Thoracic aorta (tissue), 2 donors: ENCODE results near the gene ZNF516. TPM values are rescaled to one million over a fixed set of nuclear protein-coding genes. Genes with fewer than 3 reads are reported as not detected.

Experiments
- ATAC-seq: fragments of 150-250 bp; one replicate; pipeline ENCODE4 v1.8.0; 2017; ENCODE audit warnings: low read depth; ENCODE audit not compliant: insufficient number of reproducible peaks, low FRiP score
- DNase-seq: peaks from one replicate; pipeline ENCODE4 v3.0.0-alpha.2; 2020; ENCODE audit warnings: low spot score
- H3K27ac ChIP-seq, 2 donors: fragments of 200-600 bp; sonication (generic); 1 replicate in 1 of 2; 2 replicates in 1 of 2; pipeline ENCODE4 v1.5.1; 2016; ENCODE audit warnings: mild to moderate bottlenecking in 2 of 2, moderate library complexity in 2 of 2
- H3K27me3 ChIP-seq: fragments of 200-600 bp; sonication (generic); replicated peaks from 2 replicates; pipeline ENCODE4 v1.6.0; 2016; ENCODE audit warnings: mild to moderate bottlenecking; ENCODE audit not compliant: insufficient read depth
- H3K36me3 ChIP-seq: fragments of 200-600 bp; sonication (generic); one replicate; pipeline ENCODE4 v1.5.1; 2016
- H3K4me1 ChIP-seq, 2 donors: fragments of 200-600 bp; sonication (generic); 1 replicate in 1 of 2; 2 replicates in 1 of 2; pipeline versions ENCODE4 v1.5.1 to v1.6.0; 2016; ENCODE audit warnings: low read depth in 2 of 2, mild to moderate bottlenecking in 1 of 2; ENCODE audit not compliant: control insufficient read depth in 1 of 2
- H3K4me3 ChIP-seq: fragments of 200-600 bp; sonication (generic); 2 replicates; pipeline ENCODE4 v1.5.1; 2016; ENCODE audit warnings: mild to moderate bottlenecking
- H3K9me3 ChIP-seq: fragments of 200-600 bp; sonication (generic); 2 replicates; pipeline ENCODE4 v1.5.1; 2016
- CTCF ChIP-seq: fragments of 200-600 bp; sonication (generic); IDR thresholded peaks from one replicate; pipeline ENCODE4 v1.5.1; 2019; ENCODE audit warnings: antibody characterized with exemption
- total RNA-seq, 2 donors: library from RNA; depleted of rRNA; stranded (reverse); fragments of >200 nt; gene quantifications; one replicate each; pipeline versions ENCODE4 v1.1.0 to v1.2.3, GENCODE V29; 2016

ZNF516 gene
- total RNA-seq, 2 donors from 2014 or later: 19.5 to 19.8 TPM

- no peaks in the 10 kb centered on the region for H3K4me1 ChIP-seq
These were observed 27.5 kb downstream of the ZNF516 start for GRCh38 chr18:76467371-76468190.

DNA sequence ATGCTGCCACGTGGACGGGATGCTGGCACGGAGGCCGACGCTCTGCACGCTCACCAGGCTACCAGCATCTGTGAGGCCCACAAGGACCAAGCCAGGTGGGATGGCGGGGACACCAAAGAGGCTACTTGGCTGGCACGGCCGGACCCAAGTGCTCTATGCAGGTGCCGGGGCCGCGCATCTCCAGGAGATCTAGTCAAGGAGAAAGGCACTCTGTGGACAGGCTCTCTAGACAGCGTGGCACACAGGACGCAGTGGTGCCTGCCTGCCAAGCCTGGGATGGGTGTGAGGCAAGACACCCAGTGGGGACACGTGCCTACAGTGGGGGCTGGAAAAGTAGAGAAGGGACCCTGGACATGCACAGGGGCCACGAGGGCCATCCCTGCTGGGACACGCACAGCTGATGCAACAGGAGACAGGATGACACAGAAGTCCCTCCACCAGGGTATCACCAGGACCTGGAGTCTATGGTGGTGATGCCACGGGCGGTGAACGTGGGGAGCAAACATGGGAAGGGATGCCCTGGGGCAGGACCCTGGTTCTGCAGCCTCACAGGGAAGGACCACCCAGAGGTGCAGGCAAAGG, 28.5 kb downstream of the ZNF516 start:
- Histone ChIP-seq H3K4me1 (no peaks in the 10 kb centered on the region), H3K27ac (no peak overlapping the region), H3K9me3 (no peaks in the 10 kb centered on the region), H3K36me3 (no peaks in the 10 kb centered on the region), H3K27me3 (no peaks in the 10 kb centered on the region), H3K4me3 (no peak overlapping the region)
- no peak for TF ChIP-seq CTCF
- no peak for ATAC-seq
- DNase-seq: no peak

More at GRCh38 chr18:76467371-76468190, 27.5 kb downstream of the ZNF516 start:
- H3K36me3 ChIP-seq: no peaks in the 10 kb centered on the region
- H3K4me3 ChIP-seq: peak overlapping the region; percentile 36
- H3K27ac ChIP-seq: no peak overlapping the region
- DNase-seq: no peak
- no peaks in the 10 kb centered on the region for H3K9me3 ChIP-seq
- H3K27me3 ChIP-seq: no peaks in the 10 kb centered on the region
- TF ChIP-seq CTCF: no peak
- no peak for ATAC-seq

DNA sequence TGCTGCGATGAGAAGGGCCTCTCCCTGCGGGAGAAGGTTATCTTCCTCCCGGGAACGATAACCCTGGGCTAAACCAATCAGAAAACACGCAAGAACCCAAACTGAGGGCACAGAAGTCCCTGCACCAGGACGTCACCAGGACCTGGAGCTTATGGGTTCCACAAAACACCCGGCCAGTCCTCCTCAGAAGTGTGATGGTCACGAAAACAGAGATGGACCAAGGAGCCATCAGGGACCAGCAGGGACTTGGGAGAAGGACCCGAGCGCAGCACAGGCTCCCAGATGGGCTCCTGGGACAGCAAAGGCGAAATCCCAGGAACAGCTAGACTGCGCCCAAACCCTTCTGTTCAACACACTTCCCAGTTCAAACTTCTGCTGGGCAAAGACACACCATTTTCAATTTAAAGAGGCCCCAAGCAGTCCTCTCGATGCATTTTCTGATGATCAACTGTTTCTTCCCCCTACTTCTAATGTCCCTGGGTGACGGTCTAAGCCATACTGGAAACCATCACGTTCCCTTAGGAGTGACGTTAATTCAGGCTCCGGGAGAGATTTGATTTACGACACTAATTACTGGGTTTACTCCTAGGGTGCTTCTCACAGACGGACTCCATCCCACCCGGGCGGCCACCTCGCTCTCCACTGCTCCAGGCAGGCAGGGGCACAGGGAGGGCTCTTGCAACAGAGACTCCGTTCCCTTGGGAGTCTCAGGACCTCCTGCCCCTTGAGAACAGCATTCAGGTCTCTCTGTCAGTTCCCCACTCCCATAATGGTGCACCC, 29.2 kb downstream of the ZNF516 start:
- no peak for ATAC-seq
- no peaks in the 10 kb centered on the region for H3K27me3 ChIP-seq
- no peak overlapping the region for H3K27ac ChIP-seq
- no peaks in the 10 kb centered on the region for H3K4me1 ChIP-seq
- no peak for DNase-seq
- no peaks in the 10 kb centered on the region for H3K9me3 ChIP-seq
- no peak for TF ChIP-seq CTCF
- no peaks in the 10 kb centered on the region for H3K36me3 ChIP-seq
- no peak overlapping the region for H3K4me3 ChIP-seq

DNA sequence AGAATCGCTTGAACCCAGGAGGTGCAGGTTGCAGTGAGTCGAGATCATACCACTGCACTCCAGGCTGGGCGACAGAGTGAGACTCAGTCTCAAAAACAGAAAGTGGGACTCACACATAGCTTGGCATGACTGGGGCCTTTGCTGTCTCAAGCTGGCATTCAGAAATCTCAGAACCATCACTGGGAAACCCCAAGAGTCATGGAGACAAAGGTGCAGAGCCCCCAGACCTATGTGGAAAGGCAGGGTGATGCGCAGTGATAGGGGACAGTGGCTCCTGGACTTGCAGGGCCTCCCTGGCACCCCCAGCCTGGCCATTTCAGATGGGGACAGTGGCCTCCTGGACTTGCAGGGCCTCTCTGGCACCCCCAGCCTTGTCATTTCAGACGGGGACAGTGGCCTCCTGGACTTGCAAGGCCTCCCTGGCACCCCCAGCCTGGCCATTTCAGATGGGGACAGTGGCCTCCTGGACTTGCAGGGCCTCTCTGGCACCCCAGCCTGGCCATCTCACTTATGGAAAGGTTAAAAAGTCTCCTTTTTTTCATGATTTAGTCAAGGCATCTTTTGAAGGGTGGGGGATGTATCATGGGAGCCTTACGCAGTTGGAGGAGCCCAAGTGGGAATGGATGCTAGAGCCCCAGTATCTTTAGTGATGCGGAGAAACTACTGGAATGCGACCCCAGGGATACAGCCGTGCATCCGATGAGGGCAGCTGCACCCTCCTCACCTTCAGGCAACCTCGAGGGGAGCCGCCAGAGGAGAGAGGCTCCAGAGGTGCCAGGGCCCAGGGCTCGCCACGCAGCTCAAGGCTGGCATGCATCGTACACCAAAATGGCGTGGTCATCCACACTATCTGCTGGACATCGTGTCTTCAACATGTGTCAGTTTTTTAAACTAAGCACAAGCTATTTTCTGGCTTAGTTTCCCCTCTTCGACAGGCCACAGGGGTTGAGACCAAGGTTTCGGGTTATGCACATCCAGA, 30.5 kb downstream of the ZNF516 start:
- Histone ChIP-seq H3K9me3 (no peaks in the 10 kb centered on the region), H3K27me3 (no peaks in the 10 kb centered on the region), H3K27ac (no peak overlapping the region), H3K4me3 (no peak overlapping the region), H3K36me3 (no peaks in the 10 kb centered on the region), H3K4me1 (peaks cover 3 to 6% of the 10 kb centered on the region in 2 donors)
- DNase-seq: no peak
- no peak for ATAC-seq
- TF ChIP-seq CTCF: no peak
